ENCODE results near the gene CUBN.

DNA sequence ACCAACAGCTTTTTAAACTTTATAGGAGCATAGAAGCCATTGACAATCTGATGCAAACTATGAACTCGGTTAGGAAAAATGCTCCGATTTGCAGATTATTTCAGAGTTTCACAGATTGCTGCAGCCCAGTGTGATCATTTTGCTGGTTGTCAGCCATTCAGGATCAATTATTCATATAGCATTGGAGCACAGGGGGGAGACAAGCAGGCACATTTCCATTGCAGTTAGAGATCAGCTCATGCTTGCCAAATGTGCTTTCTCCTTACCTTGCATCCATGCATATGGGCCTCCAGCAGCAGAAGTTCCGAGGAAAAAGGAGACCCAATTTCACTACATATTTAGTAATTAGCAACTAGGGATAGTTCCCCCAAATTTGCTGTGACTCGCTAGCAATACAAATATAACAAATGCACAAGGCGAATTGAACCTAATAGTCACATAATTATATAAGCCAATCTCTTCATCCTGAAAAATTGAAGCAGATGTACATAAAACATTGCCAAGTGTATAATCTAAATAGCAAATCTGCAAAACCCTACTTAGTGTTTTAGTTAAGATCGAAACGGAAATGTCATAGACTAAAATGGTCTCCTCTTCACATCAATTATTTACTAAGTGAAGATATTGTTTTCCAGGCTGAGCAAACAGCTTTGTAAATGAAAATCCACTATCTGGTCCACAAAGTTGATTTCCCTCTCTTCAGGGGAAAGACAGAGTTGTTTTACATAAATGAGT, 262.9 kb downstream of the CUBN start:
- TF ChIP-seq SUZ12 (IDR thresholded peaks at IDR 0.05; ENCODE audit: extremely low read depth, insufficient read depth, insufficient read length) (no peak), YY1 (IDR thresholded peaks at IDR 0.05; ENCODE audit: insufficient read depth, insufficient read length) (no peak)

Data from NT2/D1 (cell line).